Measurements from ENCODE around the gene GPR141.

GPR141 gene

GRCh38 chr7:37738321-37738720 is 54.8 kb downstream of the GPR141 start:
- DNase-seq = no peak

GRCh38 chr7:37740398-37740797 is 56.8 kb downstream of the GPR141 start:
- no peak for DNase-seq

GRCh38 chr7:37741776-37742175 is 58.2 kb downstream of the GPR141 start:
- no peak for DNase-seq

GRCh38 chr7:37751096-37751495 is 67.5 kb downstream of the GPR141 start:
- DNase-seq = no peak

GRCh38 chr7:37753398-37754050 is 70.0 kb downstream of the GPR141 start:
- no peak for DNase-seq

GRCh38 chr7:37756797-37757551 is 73.4 kb downstream of the GPR141 start:
- DNase-seq = no peak

GRCh38 chr7:37757563-37757962 is 74.0 kb downstream of the GPR141 start:
- DNase-seq = no peak

GRCh38 chr7:37758501-37759045 is 75.0 kb downstream of the GPR141 start:
- no peak for DNase-seq

- DNase-seq = peak; percentile 62
Measured at GRCh38 chr7:37759526-37759925, 76.0 kb downstream of the GPR141 start.

GRCh38 chr7:37765421-37765829 is 81.9 kb downstream of the GPR141 start:
- DNase-seq = no peak

GRCh38 chr7:37765872-37766525 is 82.4 kb downstream of the GPR141 start:
- DNase-seq = no peak

GRCh38 chr7:37768611-37769010 is 85.0 kb downstream of the GPR141 start:
- DNase-seq = no peak

- DNase-seq = no peak
Measured at GRCh38 chr7:37769291-37769690, 85.7 kb downstream of the GPR141 start.

- no peak for DNase-seq
Measured at GRCh38 chr7:37769726-37770125, 86.2 kb downstream of the GPR141 start.

GRCh38 chr7:37770838-37771237 is 87.3 kb downstream of the GPR141 start:
- no peak for DNase-seq

- no peak for DNase-seq
Measured at GRCh38 chr7:37771342-37771741, 87.8 kb downstream of the GPR141 start.

- no peak for DNase-seq
Measured at GRCh38 chr7:37771801-37772200, 88.2 kb downstream of the GPR141 start.

- no peak for DNase-seq
Measured at GRCh38 chr7:37775921-37776320, 92.4 kb downstream of the GPR141 start.

GRCh38 chr7:37781156-37781555 is 97.6 kb downstream of the GPR141 start:
- no peak for DNase-seq

- peak; percentile 14 for DNase-seq
Measured at GRCh38 chr7:37782166-37782565, 98.6 kb downstream of the GPR141 start.

- no peak for DNase-seq
Measured at GRCh38 chr7:37784015-37784414, 100.4 kb downstream of the GPR141 start.

- DNase-seq = no peak
Measured at GRCh38 chr7:37786741-37787569, 103.4 kb downstream of the GPR141 start.

Data from retina (tissue), 1 donor.